Measurements from ENCODE around the gene SHISA6. TPM values are rescaled to one million over a fixed set of nuclear protein-coding genes. Genes with fewer than 3 reads are reported as not detected.

SHISA6 gene
- total RNA-seq, 1 donor from 2014 or later, result 2.0 TPM

- no peak for ATAC-seq
These were observed 360.6 kb downstream of the SHISA6 start for GRCh38 chr17:11601661-11602060.

- ATAC-seq, result no peak
These were observed 367.4 kb downstream of the SHISA6 start for GRCh38 chr17:11608396-11608795.

GRCh38 chr17:11610999-11611566 is 370.1 kb downstream of the SHISA6 start:
- ATAC-seq, result no peak

GRCh38 chr17:11612956-11613355 is 371.9 kb downstream of the SHISA6 start:
- no peak for ATAC-seq
